NCI-H2196 (cell line): ENCODE results near the gene ABHD4.
A peak's percentile ranks its signal among the peaks of the same experiment; 100 is the strongest.
"Not testable (repeated sequence)": the region's sequence is repeated elsewhere in the genome, so short reads cannot be mapped to it uniquely, and the experiment has no call there.

Experiments used
- DNase-seq: peaks from one replicate; lab custom pipeline; 2025; ENCODE audit not compliant: unreplicated experiment; lab: John Stamatoyannopoulos, UW

The ABHD4 gene, protein sequence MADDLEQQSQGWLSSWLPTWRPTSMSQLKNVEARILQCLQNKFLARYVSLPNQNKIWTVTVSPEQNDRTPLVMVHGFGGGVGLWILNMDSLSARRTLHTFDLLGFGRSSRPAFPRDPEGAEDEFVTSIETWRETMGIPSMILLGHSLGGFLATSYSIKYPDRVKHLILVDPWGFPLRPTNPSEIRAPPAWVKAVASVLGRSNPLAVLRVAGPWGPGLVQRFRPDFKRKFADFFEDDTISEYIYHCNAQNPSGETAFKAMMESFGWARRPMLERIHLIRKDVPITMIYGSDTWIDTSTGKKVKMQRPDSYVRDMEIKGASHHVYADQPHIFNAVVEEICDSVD

DNA sequence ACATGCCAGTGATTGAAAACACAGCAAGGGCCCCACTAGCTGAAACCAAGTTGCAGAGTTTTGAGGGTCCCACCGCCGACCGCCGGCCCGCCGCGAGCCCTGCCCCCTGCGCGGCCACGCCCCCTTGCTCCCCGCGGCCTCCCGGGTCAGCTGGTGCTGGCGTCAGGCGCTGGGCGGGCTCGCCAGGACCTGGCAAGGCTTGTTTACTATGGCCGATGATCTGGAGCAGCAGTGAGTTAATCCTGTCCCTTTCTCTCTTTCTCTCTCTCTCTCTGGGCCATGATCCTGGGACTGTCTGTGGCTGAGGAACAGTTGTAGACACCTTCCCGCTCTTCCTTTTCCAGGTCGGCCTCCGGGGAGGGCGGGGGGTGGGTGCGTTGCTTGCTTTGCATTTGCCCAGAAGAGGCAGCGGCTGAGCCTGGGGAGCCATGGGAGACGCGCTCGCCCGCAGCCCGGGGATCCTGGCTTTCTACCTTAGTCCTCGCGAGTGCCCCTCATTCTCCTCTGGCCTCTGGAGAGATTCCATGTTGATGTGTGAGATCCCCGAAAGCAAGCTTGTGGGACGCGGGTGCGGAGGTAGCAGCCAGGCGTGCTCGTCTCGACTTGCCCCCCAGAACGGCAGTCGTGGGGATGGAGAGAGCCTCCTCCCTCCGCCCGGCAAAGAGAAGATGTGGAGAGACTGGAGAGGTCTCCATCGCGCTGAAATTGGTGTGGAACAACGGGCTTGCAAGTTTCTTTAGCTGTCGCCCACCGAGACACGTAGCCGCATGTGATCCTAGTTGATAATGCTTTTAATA, at the start of gene ABHD4:
Gene ABHD4, plus strand, starts transcription at position 202 of the 797 bp plus-strand sequence. Its CDS starts 7 bp downstream, at position 209.
- peak; percentile 70 for DNase-seq

DNA sequence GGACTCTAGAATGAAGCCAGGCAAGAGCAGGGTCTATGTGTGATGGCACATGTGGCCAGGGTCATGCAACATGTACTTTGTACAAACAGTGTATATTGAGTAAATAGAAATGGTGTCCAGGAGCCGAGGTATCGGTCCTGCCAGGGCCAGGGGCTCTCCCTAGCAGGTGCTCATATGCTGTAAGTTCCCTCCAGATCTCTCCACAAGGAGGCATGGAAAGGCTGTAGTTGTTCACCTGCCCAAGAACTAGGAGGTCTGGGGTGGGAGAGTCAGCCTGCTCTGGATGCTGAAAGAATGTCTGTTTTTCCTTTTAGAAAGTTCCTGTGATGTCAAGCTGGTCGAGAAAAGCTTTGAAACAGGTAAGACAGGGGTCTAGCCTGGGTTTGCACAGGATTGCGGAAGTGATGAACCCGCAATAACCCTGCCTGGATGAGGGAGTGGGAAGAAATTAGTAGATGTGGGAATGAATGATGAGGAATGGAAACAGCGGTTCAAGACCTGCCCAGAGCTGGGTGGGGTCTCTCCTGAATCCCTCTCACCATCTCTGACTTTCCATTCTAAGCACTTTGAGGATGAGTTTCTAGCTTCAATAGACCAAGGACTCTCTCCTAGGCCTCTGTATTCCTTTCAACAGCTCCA, 48.7 kb upstream of the ABHD4 start:
- DNase-seq: no peak

DNA sequence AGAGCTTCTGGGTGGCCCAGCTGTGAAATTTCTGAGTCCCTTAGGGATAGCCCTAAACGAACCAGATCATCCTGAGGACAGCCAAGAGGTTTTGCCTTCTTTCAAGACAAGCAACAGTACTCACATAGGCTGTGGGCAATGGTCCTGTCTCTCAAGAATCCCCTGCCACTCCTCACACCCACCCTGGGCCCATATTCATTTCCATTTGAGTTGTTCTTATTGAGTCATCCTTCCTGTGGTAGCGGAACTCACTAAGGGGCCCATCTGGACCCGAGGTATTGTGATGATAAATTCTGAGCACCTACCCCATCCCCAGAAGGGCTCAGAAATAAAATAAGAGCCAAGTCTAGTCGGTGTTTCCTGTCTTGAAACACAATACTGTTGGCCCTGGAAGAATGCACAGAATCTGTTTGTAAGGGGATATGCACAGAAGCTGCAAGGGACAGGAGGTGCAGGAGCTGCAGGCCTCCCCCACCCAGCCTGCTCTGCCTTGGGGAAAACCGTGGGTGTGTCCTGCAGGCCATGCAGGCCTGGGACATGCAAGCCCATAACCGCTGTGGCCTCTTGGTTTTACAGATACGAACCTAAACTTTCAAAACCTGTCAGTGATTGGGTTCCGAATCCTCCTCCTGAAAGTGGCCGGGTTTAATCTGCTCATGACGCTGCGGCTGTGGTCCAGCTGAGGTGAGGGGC, 48.0 kb upstream of the ABHD4 start:
- DNase-seq: no peak

DNA sequence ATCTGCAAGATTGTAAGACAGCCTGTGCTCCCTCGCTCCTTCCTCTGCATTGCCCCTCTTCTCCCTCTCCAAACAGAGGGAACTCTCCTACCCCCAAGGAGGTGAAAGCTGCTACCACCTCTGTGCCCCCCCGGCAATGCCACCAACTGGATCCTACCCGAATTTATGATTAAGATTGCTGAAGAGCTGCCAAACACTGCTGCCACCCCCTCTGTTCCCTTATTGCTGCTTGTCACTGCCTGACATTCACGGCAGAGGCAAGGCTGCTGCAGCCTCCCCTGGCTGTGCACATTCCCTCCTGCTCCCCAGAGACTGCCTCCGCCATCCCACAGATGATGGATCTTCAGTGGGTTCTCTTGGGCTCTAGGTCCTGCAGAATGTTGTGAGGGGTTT, 46.5 kb upstream of the ABHD4 start:
- no peak for DNase-seq

DNA sequence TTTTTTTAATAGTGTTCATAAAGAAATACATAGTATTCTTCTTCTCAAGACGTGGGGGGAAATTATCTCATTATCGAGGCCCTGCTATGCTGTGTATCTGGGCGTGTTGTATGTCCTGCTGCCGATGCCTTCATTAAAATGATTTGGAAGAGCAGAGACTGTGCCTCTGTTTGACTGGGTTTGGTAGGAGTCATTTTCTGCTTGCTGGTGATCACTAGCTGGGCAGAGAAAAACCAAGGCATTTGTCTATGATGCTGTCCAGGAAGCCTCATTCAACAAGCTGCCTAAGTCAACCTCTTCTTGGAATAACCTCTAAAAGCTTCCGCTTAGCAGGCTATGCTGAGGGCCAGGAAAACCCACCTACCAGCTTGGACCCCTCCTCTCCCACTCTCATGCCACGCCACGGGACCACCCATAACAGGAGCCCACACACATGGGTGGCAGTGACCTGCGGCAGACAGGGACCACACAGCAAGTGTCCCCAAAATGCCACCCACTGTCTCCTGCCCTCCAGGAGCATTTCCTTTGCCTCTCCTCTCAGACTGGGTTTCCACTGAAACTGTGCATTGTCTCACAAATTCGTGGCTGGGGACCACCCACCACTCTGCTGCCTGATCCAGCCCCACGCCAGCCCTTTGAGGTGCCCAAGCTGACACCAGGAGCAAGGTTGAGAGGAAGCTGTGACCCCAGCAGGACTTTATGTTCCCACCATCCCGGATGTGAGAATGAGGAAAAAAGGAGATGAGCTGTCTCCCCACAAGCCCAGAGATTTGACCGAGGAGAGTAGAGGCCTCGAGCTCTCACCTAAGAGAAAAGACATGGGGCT, 45.9 kb upstream of the ABHD4 start:
- no peak for DNase-seq

DNA sequence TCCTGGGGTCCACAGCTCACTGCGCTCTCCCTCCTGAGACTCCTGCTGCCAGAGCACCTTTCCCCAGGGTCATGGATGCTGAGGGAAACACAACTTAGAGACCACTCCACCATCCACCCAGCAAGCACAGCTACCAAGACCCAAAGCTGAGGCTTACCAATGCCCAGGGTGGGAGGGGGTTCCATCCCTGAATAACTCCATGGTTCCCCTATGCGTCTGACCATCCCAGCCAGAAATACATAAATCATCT, 45.3 kb upstream of the ABHD4 start:
- DNase-seq: no peak

DNA sequence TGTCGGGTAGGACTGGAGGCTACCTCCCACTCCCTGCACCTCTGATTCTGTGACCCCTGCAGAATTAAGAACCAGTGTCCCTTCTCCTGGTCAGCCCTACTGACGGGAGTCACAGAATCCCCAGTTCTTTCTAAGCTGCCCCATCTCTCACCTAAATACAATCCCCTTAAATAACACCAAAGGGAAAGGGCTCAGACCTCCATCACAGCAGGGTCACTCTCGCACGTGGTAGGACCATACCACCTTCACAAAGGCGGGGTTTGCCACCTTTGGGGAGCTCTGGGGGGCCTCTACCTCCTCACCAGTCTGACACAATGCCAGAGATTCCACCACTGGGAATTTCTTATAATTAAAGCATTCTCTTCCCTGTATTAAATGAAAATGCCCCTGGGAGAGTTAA, 44.7 kb upstream of the ABHD4 start:
- no peak for DNase-seq

DNA sequence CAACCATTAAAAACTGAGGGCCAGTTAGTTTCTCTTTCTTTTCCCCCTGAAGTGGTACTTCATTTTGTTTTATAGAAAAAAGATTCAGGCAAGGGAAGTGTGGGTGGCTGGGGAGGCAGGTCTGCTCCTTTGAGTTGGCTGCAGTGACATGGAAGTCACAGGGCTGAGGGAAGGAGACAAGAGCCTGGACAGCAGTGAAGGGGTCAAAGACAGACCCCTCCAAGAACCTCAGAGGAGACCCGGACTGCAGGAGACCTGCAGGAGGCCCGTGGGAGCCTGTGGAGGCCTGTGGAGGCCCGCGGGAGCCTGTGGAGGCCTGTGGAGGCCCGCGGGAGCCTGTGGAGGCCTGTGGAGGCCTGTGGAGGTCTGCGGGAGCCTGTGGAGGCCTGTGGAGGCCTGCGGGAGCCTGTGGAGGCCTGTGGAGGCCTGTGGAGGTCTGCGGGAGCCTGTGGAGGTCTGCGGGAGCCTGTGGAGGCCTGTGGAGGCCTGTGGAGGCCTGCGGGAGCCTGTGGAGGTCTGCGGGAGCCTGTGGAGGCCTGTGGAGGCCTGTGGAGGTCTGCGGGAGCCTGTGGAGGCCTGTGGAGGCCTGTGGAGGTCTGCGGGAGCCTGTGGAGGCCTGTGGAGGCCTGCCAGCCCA, 44.1 kb upstream of the ABHD4 start:
- not testable (repeated sequence) for DNase-seq

DNA sequence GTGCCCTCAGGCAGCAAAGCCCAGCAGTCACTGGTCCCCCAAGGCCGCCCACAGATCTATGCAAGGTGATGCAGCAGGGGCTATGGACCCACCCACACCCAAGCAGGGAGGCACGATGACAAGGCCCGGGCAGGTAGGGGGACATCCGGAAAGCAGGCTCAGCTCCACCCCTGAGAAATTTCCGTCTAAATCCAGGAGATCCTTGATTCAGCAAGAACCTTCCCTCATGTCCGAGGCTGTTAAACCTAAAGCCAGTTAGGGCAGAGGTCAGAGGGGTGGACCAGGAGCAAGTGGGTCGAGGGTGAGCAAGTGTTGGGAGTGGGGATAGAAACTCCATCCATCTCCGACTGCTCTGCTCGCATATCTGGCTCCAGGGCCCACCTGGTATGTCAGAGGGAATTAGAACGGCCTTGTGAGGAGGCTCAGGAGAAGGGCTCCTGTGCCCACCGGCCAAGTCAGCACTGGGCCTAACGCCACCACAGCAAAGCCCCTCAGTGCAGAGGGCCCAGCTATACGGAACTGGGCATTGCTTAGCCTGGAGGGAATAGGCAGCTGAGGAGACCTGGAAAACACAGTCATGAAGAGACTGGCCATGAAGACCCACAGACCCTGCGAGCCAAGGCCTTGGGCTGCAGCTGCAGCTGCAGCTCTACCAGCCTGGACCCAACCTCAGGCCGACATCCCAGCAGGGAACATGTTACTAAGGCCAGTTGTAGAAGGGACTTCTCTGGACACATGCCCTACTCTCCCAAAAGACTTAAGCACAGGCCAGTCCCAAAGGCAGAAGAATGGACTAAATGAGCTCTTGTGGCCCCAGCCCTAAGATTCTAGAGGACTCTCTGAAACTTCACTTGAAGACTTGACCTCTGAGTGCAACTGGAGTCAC, 43.4 kb upstream of the ABHD4 start:
- no peak for DNase-seq

DNA sequence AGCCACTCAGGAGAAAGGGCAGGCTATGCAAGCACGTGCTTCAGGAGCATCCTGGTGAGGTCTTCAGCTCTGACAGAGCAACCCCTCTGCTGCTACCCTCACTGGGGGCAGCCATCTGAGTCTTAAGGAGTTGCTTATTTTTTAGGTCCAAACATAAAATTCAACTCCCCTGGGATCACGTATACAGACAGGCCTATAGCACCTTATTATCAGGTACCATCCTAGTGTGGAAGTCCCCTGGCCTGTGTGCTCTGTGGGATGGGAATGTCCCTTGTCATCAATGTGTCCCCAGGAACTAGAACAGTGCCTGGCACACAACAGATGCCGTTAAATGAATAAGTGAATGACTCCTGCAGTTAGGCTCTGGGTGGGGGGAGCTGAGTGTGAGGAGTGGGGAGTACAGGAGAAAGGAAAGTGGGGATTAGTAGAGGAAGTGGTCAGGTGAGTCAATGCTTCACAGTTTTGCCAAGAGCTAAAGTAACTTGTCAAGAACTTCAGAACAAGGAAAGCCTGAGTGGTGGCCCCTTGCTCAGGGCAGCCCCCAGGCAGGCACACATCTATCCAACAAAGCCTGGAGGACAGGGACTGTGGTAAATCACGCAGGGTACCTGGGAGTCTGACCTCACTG, 42.6 kb upstream of the ABHD4 start:
- no peak for DNase-seq

DNA sequence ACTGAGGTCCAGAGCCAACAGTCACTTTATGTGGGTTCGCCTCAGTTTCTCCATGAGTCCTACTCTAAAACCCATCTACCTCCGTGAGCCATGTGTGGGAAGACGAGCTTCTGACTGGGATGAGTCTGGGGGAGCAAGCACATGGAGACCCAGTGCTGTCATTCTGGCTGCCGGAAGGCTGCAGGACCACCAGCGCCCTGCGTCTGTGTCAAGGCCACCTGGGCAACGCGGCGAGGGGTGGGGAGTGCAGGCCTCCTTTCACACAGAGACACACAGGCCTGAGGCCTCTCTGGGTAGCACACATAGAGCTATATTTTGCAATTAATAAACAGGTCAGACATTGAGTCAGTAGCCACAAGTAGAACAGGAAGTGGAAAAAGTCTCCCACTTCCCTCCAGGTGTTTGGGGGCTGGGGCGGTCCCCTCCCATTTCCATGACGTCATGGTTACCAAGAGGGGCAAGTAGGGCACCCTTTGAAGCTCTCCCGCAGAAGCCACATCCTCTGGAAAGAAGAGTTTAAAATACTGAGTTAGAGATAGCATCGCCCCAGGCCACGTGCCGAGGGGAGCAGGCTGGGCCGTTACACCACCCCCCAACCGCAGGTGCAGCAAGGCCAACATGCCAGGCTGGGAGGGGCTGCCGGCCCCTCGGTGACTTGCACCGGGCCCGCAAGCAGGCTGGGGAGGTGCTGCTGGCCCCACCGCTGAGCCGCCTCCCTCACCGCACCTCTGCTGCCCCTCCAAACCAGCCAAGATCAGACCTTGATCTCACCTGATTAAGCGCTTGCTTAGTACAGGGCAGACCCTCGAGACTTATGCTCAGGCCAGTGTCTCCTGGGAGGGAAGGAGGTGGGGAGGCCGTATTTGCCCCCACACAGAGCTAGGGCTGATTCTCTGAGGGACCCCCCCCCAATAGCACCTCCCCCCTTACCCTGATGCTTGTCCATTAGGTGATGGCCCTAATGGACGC, 41.8 kb upstream of the ABHD4 start:
- no peak for DNase-seq

DNA sequence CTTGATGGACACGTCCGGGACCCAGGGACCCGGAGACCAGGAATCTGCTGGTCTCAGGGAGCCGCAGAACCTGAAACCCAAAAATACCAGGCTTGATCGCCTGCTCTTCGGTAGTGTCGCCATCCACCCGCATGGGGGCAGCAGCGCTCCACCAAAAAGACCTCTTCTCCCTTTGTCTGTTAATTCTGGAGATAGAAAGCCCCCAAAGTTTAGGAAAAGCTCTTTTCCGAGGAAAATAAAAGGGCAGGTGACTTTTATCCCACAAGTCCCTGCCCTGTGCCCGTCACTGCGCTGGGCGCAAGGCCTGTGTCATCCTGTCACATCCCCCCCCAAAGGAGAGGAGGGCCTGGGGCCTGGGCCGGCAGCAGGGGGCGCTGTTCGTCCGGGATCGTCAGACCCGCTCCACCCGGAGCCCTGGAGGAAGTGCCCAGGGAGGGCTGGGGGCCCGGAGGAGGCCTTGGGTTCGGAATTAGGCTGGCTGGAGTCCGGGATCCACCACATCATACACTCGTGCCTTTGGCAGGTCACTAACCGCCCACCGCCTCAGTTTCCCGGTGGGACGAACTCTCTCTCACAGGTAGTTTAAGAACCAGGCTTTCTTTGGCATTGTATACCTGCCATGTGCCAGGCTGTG, 41.0 kb upstream of the ABHD4 start:
- peak; percentile 83 for DNase-seq

DNA sequence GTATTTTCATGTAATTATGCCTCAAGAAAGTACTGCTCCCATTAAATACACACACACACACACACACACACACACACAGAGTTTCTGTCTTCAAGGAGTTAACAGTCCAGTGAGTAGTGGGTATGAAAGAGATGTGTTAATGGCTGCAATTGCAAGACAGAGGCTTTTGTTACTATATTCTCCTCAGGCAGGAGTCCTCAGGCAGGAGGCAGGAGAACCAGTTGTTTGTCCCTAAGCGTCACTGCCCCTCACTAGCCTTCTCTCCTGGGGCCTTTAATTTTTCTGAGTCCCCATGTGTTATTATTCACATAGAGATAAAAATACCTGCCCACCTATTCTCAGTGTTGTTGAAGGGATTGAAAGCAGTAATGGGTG, 40.3 kb upstream of the ABHD4 start:
- DNase-seq: no peak

DNA sequence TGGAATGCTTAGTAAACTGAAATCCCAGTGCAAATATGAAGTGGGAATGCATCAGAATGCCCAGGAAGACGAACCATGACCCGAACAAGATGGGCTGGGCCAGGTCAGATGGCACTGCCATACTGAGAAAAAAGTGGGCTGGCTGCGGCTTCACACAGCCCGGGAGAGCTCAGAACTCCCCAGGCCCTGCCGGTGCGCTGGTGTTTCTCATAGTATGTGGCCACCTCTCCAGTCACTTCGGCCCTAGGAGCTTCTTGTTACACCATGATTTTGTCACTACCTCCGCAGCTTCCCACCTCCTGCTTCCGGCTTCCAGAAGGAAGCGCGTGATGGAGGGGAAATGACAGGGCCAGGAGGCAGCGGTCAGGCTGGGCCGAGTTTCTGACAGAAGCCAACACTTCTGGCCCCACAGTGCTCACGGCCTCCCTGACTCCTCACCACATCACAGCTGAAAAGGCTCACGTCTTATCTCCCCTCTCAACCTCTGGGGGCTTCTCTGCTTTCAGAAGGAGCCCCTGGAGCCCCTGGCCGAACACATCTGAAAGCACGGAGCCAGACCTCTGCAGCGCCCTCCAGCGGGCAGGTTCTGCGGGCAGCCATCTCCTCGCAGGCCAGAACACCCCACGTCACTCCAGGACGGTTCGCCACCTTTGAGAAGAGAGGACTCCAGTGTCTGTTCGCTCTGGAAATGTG, 39.7 kb upstream of the ABHD4 start:
- DNase-seq: no peak

DNA sequence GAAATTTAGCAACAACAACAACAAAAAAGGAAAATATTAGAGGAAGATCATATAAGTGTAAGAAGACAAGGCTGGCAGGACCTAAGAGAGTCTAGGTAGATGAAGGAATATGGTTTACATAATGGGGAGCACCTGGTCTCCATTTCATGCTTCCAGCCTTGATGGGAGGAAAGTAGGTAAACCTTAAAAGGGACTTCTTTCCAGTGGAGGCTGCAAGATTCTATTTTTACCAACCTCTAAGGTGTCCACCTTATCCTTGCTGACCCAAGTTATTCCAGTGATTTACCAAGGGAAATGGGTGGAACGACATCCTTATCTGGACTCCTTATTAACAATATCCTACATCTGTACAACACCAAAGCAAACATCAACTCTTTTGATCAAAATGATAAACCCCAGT, 39.1 kb upstream of the ABHD4 start:
- no peak for DNase-seq

DNA sequence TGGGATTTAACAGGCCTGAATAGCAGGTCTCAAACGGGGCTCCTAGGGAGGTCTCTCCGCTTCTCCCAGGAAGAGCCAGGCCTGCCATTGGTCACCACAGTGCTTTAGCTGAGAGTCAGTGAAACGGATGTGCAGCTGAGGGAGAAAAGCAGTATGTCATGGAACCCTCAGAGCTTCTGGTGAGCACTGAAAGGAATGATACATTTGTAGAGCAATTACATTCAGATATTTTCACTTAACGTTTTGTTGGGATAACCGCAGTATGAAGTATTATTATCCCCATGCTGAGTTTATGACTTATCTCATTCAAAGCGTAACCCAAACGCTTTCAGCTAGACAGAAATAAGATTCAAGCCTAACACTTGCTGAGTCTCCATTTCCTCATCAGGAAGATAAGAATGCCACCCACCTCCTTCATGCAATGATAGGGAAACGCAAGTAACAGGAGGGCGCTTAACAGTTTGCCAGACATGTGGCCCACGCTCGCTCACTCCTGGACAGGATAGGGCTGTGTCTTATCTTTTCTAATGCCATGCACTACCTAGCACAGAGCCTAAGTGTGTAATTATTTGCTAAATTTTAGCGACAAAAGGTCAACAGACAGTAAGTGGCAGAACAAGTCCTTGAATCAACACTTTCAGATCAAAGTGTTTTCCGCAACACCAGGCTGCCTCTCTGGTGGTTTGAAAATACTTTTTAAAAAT, 37.3 kb upstream of the ABHD4 start:
- DNase-seq: no peak
